Measurements from ENCODE around the gene RNF157.
A peak's percentile ranks its signal among the peaks of the same experiment; 100 is the strongest.

GRCh38 chr17:76252040-76252954, 12.0 kb upstream of the RNF157 start:
- TF ChIP-seq, protein P1, sequence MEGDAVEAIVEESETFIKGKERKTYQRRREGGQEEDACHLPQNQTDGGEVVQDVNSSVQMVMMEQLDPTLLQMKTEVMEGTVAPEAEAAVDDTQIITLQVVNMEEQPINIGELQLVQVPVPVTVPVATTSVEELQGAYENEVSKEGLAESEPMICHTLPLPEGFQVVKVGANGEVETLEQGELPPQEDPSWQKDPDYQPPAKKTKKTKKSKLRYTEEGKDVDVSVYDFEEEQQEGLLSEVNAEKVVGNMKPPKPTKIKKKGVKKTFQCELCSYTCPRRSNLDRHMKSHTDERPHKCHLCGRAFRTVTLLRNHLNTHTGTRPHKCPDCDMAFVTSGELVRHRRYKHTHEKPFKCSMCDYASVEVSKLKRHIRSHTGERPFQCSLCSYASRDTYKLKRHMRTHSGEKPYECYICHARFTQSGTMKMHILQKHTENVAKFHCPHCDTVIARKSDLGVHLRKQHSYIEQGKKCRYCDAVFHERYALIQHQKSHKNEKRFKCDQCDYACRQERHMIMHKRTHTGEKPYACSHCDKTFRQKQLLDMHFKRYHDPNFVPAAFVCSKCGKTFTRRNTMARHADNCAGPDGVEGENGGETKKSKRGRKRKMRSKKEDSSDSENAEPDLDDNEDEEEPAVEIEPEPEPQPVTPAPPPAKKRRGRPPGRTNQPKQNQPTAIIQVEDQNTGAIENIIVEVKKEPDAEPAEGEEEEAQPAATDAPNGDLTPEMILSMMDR (IDR thresholded peaks at IDR 0.05 in 4 of 5, conservative IDR thresholded peaks at IDR 0.05 in 1 of 5), result no peak
- TF ChIP-seq POLR2A (IDR thresholded peaks at IDR 0.05), result peak; percentile 60 to 72

Data from gastrocnemius medialis (tissue), 4 donors.